MCF 10A (cell line): ENCODE measurements around the gene GPNMB. TPM values are rescaled to one million over a fixed set of nuclear protein-coding genes. Genes with fewer than 3 reads are reported as not detected.
"Not testable (repeated sequence)": the region's sequence is repeated elsewhere in the genome, so short reads cannot be mapped to it uniquely, and the experiment has no call there.

Experiments
- BruUV-seq: library from RNA; stranded (reverse); fragments of 400-500 nt; replicated peaks from 2 replicates; lab custom pipeline; 2021; lab: Mats Ljungman, UMichigan
- CTCF ChIA-PET: fragments of 300-600 bp; sonication (Branson Sonifier 250); formaldehyde crosslinking; extraction: SDS; loops from one replicate; lab custom pipeline; 2021; ENCODE audit warnings: antibody characterized with exemption, inconsistent platforms; lab: Yijun Ruan, JAX
- POLR2A ChIA-PET: fragments of 300-600, 350-650 bp; sonication (Branson Sonifier 250); formaldehyde crosslinking; extraction: SDS; loops from one replicate; lab custom pipeline; 2020; ENCODE audit warnings: antibody characterized with exemption, inconsistent platforms; lab: Yijun Ruan, JAX
- DNase-seq: peaks from one replicate; pipeline ENCODE4 v3.0.0-alpha.2; 2018; ENCODE audit not compliant: unreplicated experiment
- H3K27ac Mint-ChIP-seq: one replicate; pipeline ENCODE4 v1.8.0; 2022; ENCODE audit warnings: mild to moderate bottlenecking, low read depth, mixed read lengths; ENCODE audit not compliant: unreplicated experiment
- H3K27me3 Mint-ChIP-seq: one replicate; pipeline ENCODE4 v1.8.0; 2022; ENCODE audit warnings: mixed read lengths; ENCODE audit not compliant: insufficient read depth, unreplicated experiment
- H3K36me3 Mint-ChIP-seq: one replicate; pipeline ENCODE4 v1.8.0; 2022; ENCODE audit warnings: mild to moderate bottlenecking, moderate library complexity, mixed read lengths; ENCODE audit not compliant: insufficient read depth, unreplicated experiment
- H3K4me1 Mint-ChIP-seq: one replicate; pipeline ENCODE4 v1.8.0; 2022; ENCODE audit warnings: mixed read lengths; ENCODE audit not compliant: insufficient read depth, unreplicated experiment
- H3K4me3 Mint-ChIP-seq: one replicate; pipeline ENCODE4 v1.8.0; 2022; ENCODE audit warnings: mild to moderate bottlenecking, moderate library complexity, mixed read lengths; ENCODE audit not compliant: unreplicated experiment
- H3K9me3 Mint-ChIP-seq: one replicate; pipeline ENCODE4 v1.8.0; 2022; ENCODE audit warnings: mixed read lengths; ENCODE audit not compliant: unreplicated experiment
- CTCF ChIP-seq: fragments of 200-600 bp; IDR thresholded peaks from one replicate; pipeline ENCODE4 v1.8.0; 2022; ENCODE audit warnings: antibody characterized with exemption, mild to moderate bottlenecking; ENCODE audit not compliant: unreplicated experiment
- intact Hi-C: fragments of 100-400 bp; cut with micrococcal nuclease; formaldehyde crosslinking; loops from 2 replicates; pipeline ENCODE4 v1.14.1; 2022
- total RNA-seq: library from RNA; stranded (reverse); gene quantifications from 2 replicates; pipeline ENCODE4 v1.2.3, GENCODE V29; 2022

The GPNMB gene
- total RNA-seq, 1 experiment from 2014 or later = 1.1 TPM

- no peak for TF ChIP-seq CTCF
- Mint-ChIP-seq H3K27ac (no peak overlapping the region), H3K4me3 (no peak overlapping the region), H3K36me3 (no peaks in the 10 kb centered on the region), H3K4me1 (peaks cover 5% of the 10 kb centered on the region), H3K9me3 (no peaks in the 10 kb centered on the region), H3K27me3 (no peaks in the 10 kb centered on the region)
- intact Hi-C loops = no loop called here
- no peak for DNase-seq
- CTCF ChIA-PET = interaction anchor here (0.6 to 1.1 kb wide), 6 partner anchors 40 to 439 kb away, joined by 3 to 4 read pairs (median 3); no protein-coding TSS in a partner anchor
- POLR2A ChIA-PET = no interaction called here
- no TSS peak for BruUV-seq
Observed at GRCh38 chr7:23222439-23223030, 24.0 kb upstream of the GPNMB start.

- H3K27ac Mint-ChIP-seq, POLR2A ChIA-PET, BruUV-seq, H3K4me3 Mint-ChIP-seq, intact Hi-C loops, H3K36me3 Mint-ChIP-seq, CTCF ChIA-PET, DNase-seq, H3K27me3 Mint-ChIP-seq, H3K4me1 Mint-ChIP-seq: not testable (repeated sequence)
- H3K9me3 Mint-ChIP-seq = peaks cover 13% of the 10 kb centered on the region
Observed at GRCh38 chr7:23224364-23224763, 22.2 kb upstream of the GPNMB start.

GRCh38 chr7:23226844-23227450, 19.6 kb upstream of the GPNMB start:
- POLR2A ChIA-PET = interaction anchor here (0.6 to 1.5 kb wide), 3 partner anchors 16 to 459 kb away, joined by 3 read pairs; no protein-coding TSS in a partner anchor
- TF ChIP-seq CTCF = no peak
- Mint-ChIP-seq H3K4me1 (no peaks in the 10 kb centered on the region), H3K4me3 (no peak overlapping the region), H3K9me3 (peaks cover 13% of the 10 kb centered on the region), H3K27me3 (no peaks in the 10 kb centered on the region), H3K36me3 (no peaks in the 10 kb centered on the region), H3K27ac (no peak overlapping the region)
- DNase-seq = no peak
- BruUV-seq = no TSS peak
- intact Hi-C loops = no loop called here
- CTCF ChIA-PET = interaction anchor here (1.0 kb wide), 1 partner anchor 46 kb away, joined by 3 read pairs; no protein-coding TSS in a partner anchor

GRCh38 chr7:23228412-23228811, 18.2 kb upstream of the GPNMB start:
- POLR2A ChIA-PET = interaction anchor here (1.3 kb wide), 1 partner anchor 10 kb away, joined by 3 read pairs; no protein-coding TSS in a partner anchor
- intact Hi-C loops = no loop called here
- H3K36me3 Mint-ChIP-seq = no peaks in the 10 kb centered on the region
- DNase-seq = no peak
- H3K4me3 Mint-ChIP-seq = no peak overlapping the region
- no peak overlapping the region for H3K27ac Mint-ChIP-seq
- no peak for TF ChIP-seq CTCF
- H3K9me3 Mint-ChIP-seq = peaks cover 13% of the 10 kb centered on the region
- H3K27me3 Mint-ChIP-seq = no peaks in the 10 kb centered on the region
- BruUV-seq = no TSS peak
- no peaks in the 10 kb centered on the region for H3K4me1 Mint-ChIP-seq
- CTCF ChIA-PET = interaction anchor here (0.6 to 1.5 kb wide), 3 partner anchors 11 to 597 kb away, joined by 3 to 5 read pairs (median 4); no protein-coding TSS in a partner anchor
